DMS53 (cell line): ENCODE data around the gene CDH1.
"Not testable (repeated sequence)": the region's sequence is repeated elsewhere in the genome, so short reads cannot be mapped to it uniquely, and the experiment has no call there.

Experiments used
- DNase-seq: peaks from one replicate; lab custom pipeline; 2025; lab: John Stamatoyannopoulos, UW

The CDH1 gene

GRCh38 chr16:68737046-68737729 is at the start of gene CDH1:
TSS of gene CDH1 (plus strand) at chr16:68737292. CDS start at chr16:68737416, 124 bp downstream.
- DNase-seq = peak; percentile 94

GRCh38 chr16:68689921-68690320 is 47.2 kb upstream of the CDH1 start:
- DNase-seq = no peak

GRCh38 chr16:68695575-68695974 is 41.5 kb upstream of the CDH1 start:
- no peak for DNase-seq

- DNase-seq = peak; percentile 75
Observed at GRCh38 chr16:68696514-68696913, 40.6 kb upstream of the CDH1 start.

- no peak for DNase-seq
Observed at GRCh38 chr16:68698091-68698490, 39.0 kb upstream of the CDH1 start.

- DNase-seq = no peak
Observed at GRCh38 chr16:68700120-68700519, 37.0 kb upstream of the CDH1 start.

- no peak for DNase-seq
Observed at GRCh38 chr16:68700831-68701230, 36.3 kb upstream of the CDH1 start.

- DNase-seq = peak; percentile 91
Observed at GRCh38 chr16:68704232-68704867, 32.7 kb upstream of the CDH1 start.

GRCh38 chr16:68707340-68708152 is 29.5 kb upstream of the CDH1 start:
- no peak for DNase-seq

- DNase-seq = no peak
Observed at GRCh38 chr16:68710211-68710610, 26.9 kb upstream of the CDH1 start.

- no peak for DNase-seq
Observed at GRCh38 chr16:68711421-68712139, 25.5 kb upstream of the CDH1 start.

- no peak for DNase-seq
Observed at GRCh38 chr16:68713361-68713760, 23.7 kb upstream of the CDH1 start.

GRCh38 chr16:68715471-68715870 is 21.6 kb upstream of the CDH1 start:
- DNase-seq = no peak

GRCh38 chr16:68716516-68716915 is 20.6 kb upstream of the CDH1 start:
- DNase-seq = not testable (repeated sequence)

- DNase-seq = no peak
Observed at GRCh38 chr16:68717684-68718083, 19.4 kb upstream of the CDH1 start.

GRCh38 chr16:68718590-68718989 is 18.5 kb upstream of the CDH1 start:
- no peak for DNase-seq

- DNase-seq = no peak
Observed at GRCh38 chr16:68719993-68720489, 17.1 kb upstream of the CDH1 start.

GRCh38 chr16:68722119-68723024 is 14.7 kb upstream of the CDH1 start:
- no peak for DNase-seq

- DNase-seq = no peak
Observed at GRCh38 chr16:68724797-68725196, 12.3 kb upstream of the CDH1 start.

GRCh38 chr16:68728523-68728922 is 8.6 kb upstream of the CDH1 start:
- DNase-seq = no peak

GRCh38 chr16:68731637-68732036 is 5.5 kb upstream of the CDH1 start:
- no peak for DNase-seq
